LNCAP (cell line): ENCODE data around the gene TRABD2B.

Experiments used
- TF ChIP-seq, protein P1 (sequence below): fragments of 450-650 bp; IDR thresholded peaks from 2 replicates; pipeline ENCODE4 v1.5.1; 2017; ENCODE audit warnings: mild to moderate bottlenecking

The TRABD2B gene

DNA sequence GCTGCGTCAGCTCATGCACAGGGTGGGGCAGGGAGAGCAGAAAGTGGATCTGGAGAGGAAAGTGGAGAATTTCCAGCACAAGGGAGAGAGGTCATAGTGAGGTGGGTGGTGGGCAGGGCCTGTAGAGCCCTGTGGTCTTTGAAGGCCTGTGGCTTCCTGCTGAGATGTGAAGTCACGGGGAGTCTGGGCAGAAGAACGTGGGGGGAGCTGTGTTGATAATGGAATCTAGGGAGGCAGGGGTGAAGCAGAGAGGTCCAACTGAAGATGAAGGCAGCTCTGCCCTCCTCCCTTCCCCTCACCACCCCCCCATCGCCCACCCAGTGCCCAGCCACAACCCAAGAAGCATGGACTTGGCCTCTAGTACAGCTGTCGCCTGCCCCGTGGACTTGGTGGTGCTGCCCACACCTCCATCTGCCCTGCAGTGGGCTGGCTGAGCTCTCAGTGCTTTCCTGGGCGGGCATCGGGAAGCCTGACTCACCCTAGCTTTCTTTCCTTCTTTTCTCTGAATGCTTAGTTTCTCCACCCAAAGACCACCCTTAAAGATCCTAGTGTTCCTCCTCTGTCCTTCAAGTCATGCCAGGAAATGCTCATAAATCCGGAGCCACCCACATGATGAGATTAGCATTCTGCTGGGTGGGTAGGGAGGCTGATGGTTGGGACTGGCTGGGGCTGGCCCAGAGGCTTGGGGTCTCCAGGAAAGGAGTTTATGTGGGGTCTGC is 186.1 kb downstream of the TRABD2B start:
- TF ChIP-seq, protein P1, sequence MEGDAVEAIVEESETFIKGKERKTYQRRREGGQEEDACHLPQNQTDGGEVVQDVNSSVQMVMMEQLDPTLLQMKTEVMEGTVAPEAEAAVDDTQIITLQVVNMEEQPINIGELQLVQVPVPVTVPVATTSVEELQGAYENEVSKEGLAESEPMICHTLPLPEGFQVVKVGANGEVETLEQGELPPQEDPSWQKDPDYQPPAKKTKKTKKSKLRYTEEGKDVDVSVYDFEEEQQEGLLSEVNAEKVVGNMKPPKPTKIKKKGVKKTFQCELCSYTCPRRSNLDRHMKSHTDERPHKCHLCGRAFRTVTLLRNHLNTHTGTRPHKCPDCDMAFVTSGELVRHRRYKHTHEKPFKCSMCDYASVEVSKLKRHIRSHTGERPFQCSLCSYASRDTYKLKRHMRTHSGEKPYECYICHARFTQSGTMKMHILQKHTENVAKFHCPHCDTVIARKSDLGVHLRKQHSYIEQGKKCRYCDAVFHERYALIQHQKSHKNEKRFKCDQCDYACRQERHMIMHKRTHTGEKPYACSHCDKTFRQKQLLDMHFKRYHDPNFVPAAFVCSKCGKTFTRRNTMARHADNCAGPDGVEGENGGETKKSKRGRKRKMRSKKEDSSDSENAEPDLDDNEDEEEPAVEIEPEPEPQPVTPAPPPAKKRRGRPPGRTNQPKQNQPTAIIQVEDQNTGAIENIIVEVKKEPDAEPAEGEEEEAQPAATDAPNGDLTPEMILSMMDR, result no peak

DNA sequence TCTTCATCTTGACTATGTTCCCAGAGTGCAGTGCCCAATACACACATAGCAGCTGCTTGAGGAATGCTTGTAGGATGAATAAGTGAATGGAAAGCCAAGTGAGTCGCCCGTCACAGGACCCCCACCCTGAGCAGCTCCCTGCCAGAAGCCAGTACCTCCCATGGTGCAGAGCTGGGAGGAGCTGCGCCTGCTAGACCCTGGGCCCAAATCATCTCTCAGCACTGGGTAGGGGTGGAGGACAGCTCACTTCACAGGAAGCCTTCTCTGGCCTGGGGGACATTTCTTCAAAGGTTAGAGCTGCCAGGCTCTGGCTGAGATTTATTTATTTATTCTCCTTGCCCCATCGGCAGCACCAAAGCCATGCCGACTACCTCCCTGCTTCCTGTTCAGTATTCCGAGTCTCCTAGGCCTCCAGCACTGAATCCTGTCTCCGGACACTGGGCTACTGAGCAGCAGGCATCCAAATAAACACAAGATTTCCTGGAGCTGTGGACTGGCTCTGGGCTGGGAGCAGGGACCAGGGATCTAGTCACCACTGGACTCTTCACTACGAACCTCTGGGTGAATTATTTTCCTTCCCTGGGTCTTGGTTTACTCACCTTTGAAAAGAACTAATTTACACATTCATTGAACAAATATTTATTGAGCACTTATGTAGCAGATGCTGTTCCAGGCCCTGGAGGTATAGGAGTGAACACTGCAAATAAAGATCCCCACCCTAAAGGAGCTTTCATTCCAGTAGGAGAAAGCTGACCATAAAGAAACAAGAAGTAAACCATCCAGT is 187.7 kb downstream of the TRABD2B start:
- TF ChIP-seq, protein P1, result no peak

DNA sequence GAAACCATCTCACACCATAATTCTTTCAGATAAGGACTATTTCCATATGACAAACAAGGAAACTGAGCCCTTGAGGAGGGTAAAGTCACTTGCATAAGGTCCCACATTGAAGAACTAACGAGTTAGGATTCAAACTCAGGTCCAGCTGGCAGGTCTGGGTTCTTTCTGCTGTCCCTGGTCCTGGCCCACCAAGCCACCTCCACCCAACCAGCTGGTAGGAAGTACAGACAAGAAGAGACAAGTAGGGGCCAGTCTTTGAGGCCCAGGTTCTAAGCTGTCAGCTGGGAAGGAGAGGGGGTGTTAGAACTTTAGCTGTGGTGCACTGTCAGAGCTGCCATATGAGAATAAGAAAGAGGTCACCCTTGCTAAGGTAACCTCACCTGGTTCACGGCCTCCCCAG is 188.6 kb downstream of the TRABD2B start:
- TF ChIP-seq, protein P1, result no peak

DNA sequence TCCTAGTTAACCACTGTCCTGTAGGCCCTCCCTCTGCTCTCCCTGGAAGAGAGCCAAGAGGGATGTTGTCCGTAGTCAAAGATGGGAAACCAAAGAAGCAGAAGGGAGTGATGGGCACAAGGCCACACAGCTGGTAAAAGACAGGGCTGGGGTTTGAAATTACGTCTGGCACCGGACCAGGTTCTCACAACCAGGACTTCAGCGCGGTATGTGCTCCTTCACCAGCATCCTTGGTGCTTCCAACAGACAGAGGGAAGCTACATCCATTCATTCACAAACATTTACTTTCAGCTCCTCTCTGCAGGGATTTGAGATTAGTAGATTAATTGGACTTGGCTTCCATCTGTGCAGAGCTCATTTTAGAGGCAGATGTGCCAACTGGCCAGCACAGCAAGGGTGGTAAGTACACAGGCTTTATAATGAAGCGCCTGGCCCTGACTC is 191.2 kb downstream of the TRABD2B start:
- TF ChIP-seq, protein P1, result no peak

DNA sequence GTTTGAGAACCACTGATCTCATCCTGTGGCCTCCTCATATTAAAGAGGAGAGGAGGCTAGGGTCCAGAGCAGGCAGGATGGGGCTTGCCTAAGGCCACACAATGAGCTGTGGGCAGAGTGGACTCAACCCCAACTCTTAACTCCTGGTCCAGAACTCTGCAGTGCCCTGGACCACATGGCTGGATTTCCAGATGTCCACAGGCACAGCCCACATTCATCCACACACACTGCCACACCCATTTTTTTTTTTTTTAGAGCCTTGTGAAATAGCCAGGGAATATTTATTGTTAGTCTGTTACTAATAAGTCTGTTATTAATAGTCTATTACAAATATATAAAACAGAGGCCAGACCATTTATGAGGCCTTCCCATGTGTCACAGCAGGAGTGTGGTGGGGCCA is 192.2 kb downstream of the TRABD2B start:
- TF ChIP-seq, protein P1, result no peak

DNA sequence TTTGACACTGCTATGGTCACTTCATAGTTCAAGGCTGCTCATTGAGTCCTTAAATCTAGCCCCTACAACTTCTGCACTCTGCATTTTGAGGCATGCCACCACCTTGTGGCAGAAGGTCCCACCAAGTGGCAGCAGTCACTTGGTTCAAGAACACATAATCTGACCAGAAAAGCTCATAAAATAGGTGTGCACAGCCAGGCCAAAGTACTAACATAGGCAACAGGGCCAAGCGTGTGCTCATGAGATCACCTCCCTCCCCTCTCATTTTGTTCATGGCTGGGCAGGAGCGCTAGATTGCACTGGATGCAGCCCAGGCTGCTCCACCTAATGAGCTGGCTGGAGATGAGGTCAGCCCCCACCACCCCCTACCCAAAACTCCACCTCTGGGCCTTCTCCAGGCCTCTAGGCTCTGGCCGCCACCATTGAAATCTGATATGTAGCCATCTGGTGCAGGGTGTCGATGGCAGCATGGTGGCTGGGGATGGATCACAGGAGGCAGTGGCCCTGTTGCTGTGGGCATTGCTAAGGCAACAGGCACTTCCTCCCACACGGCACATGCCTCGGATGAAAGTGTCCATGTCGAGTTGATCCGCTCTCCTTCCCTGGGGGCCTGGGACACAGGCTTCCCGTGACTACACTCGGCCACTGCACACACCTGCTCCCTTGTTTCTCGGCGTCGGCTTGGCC is 193.2 kb downstream of the TRABD2B start:
- TF ChIP-seq, protein P1, result no peak

DNA sequence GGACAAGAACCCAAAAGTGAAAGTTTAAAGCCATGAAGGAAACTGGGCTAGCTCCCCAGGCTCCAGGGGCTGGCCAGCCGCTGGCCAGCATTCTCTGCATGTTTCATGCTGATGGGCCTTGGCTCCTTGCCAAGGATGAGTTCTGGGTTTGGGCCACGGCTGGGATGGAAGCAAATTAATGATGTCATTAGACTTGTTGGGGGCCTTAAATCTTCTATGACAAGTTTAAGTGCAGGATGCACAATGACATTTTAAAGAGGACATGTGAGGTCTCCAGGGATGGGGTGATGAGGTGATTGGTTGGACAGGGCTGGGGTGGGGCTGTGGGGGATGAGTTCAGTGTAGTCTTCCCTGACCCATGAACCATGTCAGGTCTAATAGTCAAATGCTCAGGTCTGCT is 199.6 kb downstream of the TRABD2B start:
- TF ChIP-seq, protein P1, result no peak
